ENCODE results near the gene HEG1. TPM values are rescaled to one million over a fixed set of nuclear protein-coding genes. Genes with fewer than 3 reads are reported as not detected.
A peak's percentile ranks its signal among the peaks of the same experiment; 100 is the strongest.

The HEG1 gene
- polyA plus RNA-seq, 3 donors, result 24.2 to 32.1 (median 25.6) TPM

DNA sequence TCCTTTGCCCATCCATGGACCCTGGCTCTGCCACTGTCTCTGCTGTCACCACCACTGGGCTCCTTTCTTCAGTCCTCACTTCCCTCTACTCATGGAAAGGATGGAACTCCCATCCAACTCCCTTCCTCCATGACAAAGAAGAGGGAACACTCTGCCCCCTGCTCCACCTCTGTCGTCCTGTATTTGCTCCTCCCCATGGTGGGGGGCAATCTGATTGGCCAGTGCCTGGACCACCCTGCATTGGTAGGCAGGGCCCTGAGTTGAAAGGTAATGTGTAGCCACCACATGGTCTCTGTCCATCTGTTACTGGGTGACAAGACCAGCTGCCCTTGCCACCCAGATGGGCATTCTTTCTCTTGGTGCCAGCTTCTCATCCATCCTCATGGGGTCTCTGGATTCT lies 20.7 kb upstream of the HEG1 start:
- no peak for DNase-seq (ENCODE audit: extremely low read depth in 1 of 11, low read depth in 9 of 11, low spot score in 4 of 11)

DNA sequence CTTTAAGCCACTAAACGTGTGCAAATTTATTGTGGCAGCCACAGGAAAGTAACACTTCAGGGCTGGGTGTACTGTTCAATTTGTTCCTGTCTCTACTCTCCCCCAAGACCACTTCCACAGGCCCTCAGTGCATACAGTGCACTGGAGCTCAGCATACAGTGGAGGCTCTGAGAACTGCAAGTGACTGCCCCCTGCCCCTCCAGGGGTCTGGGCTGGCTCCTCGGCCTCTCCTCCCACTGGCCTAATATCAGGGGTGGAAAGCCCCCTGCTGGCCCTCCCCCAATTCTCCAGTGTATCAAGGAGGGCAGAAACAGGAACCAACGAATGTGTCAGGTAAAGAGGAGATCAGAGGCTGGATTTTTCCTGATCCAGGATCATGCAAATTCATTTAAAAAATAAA lies 19.9 kb upstream of the HEG1 start:
- DNase-seq (ENCODE audit: extremely low read depth in 1 of 11, low read depth in 9 of 11, low spot score in 4 of 11), result no peak

DNA sequence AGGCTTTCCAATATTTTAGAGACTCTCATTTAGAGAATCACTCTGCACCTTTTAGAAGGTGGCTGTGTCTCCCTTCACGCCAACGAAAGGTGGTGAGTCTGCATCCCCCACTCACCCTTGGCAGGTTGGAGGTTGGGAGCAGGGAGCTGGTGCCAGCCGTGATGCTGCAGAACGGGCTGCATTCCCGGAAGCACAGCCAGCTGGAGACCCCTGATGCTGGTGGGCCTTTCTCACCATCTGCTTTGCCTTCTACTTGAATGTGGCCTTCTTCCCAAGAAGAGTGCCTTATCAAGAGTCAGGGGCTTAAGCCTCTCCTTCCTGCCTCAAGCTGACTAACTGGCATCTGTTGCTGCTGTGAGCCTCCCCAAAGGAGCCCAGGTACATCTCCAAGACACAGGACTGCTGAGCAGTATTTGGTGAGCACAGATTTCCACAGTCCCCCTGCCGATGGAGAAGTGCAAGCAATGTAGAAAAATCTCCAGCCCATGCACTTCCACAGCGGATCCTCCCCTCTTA lies 17.7 kb upstream of the HEG1 start:
- no peak for DNase-seq (ENCODE audit: extremely low read depth in 1 of 11, low read depth in 9 of 11, low spot score in 4 of 11)

DNA sequence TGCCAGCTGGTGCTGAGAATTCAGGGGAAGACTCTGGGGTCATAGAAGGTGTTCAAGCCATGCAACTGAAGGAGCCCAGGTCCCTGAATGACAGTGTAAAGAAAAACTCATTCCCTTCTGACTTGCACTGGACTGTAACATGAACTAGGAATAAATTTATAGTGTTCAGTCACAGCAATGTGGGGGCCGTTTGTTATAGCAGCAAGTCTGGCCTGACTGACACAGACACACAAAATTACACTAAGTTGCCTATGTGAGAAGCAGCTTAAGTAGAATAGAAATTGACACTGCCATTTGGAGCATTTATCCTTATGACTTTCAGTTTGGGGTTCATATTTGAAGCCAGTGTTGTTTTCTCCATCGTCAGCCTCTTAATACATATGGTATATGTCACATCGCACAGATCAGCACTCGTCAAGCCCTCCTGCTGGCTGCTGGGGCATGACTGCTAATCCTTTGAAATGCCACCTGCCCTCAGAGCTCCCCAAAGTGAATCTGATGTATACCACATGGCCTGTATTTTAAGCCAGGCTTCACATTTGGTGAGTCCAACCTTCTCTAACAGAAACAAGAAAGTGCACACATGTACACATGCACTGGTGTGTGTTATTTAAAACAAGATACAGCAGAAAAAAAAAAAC lies 17.1 kb upstream of the HEG1 start:
- DNase-seq (ENCODE audit: extremely low read depth in 1 of 11, low read depth in 9 of 11, low spot score in 4 of 11), result no peak

DNA sequence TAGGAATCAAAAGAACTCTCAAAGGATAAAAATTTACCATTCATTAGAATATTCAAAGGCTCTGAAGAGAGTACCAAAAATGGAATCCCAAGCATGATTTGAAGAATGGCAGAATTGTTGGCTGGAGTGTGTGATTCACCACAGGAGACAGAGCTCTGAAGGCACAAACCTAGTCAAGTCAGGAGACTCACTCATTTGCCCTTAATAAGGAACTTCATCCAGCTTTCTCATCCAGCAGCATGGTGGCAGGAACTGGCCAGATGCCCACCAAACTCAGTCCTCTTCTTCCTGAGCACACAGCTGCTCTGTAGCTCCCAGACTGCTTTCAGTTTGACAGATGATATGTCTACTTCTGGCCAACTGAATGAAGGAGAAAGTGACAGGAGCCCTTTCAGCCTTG lies 16.5 kb upstream of the HEG1 start:
- DNase-seq (ENCODE audit: extremely low read depth in 1 of 11, low read depth in 9 of 11, low spot score in 4 of 11), result no peak

DNA sequence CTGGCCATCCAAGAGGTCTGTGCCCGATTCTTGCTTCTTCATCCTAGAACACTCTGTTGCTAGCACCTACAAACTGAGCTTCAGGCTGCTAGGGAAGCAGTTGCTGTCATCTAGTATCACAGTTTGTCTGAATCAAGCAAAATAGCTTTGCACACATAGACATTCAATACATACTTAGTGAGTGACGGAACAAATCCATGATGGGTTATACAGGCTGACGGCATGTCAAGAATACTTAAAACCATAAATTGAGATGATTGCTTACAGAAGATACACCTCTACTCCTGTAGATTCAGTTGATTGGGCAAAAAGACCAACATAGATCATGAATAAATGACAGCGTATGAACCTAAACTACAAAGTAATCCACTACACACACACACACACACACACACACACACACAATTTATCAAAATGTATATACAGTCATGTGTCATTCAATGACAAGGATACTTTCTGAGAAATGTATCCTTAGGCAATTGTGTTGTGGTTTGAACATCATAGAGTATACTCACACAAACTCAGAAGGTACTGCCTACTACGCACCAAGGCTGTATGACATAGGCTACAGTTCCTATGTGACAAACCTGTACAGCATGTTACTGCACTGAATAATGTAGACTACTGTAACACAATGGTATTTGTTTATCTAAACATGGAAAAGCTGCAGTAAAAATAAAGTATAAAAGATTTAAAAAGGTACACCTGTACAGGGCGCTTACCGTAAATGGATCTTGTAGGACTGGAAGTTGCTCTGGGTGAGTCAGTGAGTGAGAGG lies 14.4 kb upstream of the HEG1 start:
- no peak for DNase-seq (ENCODE audit: extremely low read depth in 1 of 11, low read depth in 9 of 11, low spot score in 4 of 11)

DNA sequence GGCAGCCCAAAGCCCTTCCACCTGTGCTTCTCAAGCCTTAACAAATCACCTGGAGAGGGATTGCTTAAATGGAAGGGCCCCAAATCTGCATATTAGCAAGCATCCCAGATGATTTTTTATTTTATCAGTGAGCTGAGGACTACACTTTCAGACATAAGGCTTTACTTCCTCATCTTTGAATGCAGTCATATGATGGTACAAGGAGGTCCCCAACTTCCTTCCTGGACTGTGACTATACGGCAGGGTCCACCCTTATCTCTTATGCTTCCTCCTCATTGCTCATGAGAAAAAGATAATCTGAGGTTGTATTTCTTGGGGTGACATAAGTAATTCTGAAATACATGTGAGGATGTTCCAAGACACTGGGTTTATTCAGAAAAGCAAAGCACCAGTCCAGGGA lies 13.7 kb upstream of the HEG1 start:
- DNase-seq (ENCODE audit: extremely low read depth in 1 of 11, low read depth in 9 of 11, low spot score in 4 of 11), result no peak

DNA sequence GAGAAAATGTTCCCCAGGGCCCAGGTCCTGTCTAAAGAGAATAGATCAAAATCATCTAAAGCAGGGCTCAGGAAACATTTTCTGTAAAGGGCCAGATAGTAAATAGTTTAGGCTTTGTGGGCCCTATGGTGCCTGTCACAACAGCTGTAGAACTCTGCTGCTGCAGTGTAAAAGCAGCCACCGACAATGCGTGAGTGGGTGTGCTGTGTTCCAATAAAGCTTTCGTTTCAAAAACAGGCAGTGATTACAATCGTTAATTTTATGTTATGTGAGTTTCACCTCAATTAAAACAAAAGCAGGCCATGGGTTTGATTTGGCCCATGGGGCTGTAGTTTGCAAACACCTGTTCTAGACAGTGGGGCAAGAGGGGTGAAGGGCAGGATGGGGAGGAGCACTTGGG lies 12.5 kb upstream of the HEG1 start:
- DNase-seq (ENCODE audit: extremely low read depth in 1 of 11, low read depth in 9 of 11, low spot score in 4 of 11), result no peak

DNA sequence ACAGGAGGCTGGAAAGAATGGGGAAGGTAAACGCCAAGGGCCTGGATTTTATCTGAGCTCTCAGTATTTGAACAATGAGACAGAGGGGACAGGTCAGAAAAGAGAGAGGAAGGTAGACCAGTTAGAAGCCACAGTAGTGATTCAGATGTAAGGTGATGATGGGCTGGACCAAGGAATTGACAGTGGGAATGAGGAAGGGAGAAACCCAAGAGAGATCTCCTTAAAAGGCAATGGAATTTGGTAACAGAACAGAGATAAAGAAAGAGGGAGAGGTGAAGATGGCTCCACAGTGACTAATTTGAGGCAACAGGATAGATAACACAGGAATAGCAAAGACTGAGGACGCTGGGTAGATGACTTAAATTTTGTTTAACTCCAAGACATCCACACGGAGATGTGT lies 11.4 kb upstream of the HEG1 start:
- DNase-seq (ENCODE audit: extremely low read depth in 1 of 11, low read depth in 9 of 11, low spot score in 4 of 11), result no peak

DNA sequence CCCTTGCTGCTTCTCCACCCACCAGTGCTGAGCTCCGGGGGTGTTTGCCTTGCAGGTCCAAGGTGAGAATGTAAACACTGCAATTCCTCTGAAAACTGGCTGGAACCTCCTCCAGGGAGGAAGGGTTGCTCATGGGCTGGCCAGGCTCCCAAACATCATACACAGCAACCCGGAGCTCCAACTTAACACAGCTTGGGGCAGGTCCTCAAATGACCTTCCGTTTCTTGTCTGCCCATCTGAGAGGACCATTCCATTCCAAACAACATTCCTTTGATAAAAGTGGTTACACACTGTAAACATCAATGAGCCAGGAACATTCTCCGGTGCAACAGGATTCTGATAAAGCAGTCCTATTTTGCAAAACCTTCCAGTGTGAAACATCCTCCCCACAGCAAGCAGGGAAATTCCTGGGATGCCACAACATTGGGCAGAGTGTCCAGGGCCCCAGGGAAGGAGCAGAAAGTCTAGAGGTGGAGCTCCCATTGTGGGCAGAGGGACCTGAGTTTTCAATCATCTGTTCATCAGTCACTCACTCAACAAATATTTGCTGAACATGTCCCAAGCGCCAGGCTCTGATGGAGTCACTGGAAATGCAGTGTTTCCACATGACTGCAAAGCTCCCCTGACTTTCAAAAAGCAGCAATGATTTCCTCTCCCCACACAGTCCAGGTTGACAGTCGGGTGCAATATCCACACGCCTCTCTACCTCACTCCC lies 7.3 kb upstream of the HEG1 start:
- no peak for DNase-seq (ENCODE audit: extremely low read depth in 1 of 11, low read depth in 9 of 11, low spot score in 4 of 11)

DNA sequence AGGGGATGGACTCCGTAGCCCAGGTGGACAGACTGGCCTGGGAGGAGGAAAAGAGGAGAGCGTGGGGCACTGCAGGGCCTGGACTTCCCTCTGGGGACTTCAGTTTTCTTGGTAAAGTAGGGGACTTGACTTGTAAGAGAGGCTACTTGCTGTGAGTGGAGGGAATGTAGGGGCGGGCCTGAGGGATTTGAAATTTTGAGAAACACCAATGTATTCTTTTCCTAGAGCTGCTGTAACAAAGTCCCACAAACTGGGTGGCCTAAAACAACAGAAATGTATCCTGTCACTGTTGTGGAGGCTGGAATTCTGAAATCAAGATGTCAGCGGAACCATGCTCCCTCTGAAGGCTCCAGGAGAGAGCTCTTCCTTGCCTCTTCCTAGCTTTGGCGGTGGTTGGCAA lies 5.8 kb upstream of the HEG1 start:
- DNase-seq (ENCODE audit: extremely low read depth in 1 of 11, low read depth in 9 of 11, low spot score in 4 of 11), result no peak

DNA sequence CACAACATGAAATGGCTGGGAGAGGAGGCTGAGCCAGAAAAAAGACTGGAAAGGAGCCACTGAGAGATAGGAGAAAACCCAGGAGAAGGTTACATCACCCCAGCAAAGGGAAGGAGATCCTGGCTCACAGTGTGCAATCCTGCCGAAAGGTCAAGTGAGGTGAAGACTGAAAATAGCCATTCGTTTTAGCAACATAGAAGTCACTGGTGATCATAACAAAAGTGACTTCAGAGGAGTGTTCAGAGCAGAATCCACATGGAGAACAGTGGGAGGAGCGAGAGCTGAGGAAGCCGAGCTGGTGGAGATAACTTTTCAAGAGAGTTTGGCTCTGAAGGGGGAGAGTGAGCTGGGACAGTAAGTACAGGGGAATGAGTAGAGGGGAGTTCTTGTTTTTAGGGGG lies 5.4 kb upstream of the HEG1 start:
- DNase-seq (ENCODE audit: extremely low read depth in 1 of 11, low read depth in 9 of 11, low spot score in 4 of 11), result no peak

DNA sequence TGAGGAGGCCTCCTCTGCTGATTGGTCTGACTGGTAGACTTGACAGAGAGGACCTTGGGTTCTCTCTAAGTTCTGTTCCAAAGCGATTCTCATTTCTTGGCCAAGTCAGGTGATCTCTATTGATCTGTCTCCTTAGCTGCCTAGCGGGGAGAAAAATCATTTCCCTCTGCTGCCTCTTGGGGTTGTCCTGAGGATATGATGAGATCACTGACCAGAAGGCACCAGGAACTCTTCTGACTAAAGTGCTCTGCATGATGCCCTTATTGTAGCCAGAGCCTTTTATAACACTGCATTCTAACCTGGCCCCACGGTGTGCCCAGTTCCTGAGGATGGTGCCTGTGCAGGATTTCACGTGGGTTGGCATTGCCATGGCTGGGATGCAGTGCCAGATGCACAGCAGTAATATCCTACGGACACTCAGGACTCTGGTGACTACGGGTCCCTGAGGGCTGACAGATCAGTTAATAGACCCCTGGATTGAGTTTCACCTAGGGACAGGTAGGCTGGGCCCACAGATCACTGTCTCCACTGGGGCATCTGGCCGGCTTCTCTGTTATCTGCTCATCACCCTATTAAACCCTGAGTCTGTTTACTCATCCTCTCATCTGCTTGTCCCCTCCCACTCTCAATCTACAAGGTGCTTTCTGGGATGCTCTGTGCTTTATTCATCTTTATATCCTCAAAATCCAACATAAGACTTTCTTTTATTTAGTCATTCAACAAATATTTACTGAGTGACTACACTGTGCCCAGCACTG lies 3.9 kb upstream of the HEG1 start:
- no peak for DNase-seq (ENCODE audit: extremely low read depth in 1 of 11, low read depth in 9 of 11, low spot score in 4 of 11)

DNA sequence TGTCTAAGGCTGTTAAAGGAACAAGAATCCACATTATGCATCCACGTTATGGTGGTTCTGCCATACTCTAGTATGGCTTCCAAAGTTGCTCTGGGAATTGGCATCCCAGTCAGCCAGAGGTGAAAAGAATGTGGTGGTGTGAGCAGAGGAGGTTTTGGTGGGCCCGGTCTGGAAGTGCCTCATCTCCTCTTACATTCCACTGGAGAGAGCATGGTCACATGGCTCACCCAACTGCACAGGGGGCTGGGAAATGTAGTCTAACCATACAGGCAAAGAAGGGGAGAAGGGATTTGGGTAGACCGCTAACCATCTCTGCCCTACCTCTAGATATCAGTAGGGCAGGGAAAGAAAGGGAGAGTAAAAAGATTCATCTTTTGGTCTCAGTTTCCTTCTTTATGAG lies 3.2 kb upstream of the HEG1 start:
- DNase-seq (ENCODE audit: extremely low read depth in 1 of 11, low read depth in 9 of 11, low spot score in 4 of 11), result no peak

DNA sequence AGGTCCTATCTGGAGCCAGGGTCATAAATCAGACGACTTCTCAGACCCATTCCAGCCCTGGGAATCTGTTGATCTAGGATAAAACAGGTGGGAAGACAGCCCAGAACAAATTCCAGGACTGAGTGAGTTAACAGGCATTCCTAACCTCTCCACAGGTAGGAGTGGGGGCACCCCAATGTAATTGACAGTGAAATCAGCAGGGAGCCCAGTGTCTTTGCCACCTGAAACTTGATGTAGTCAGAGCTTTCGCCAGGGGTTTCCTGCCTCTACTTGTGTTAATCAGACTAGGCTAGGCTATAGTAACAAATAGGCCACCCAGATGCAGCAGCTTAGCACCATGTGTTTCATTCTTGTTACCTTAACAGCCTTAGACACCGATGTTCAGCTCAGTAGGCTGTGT lies 2.7 kb upstream of the HEG1 start:
- no peak for DNase-seq (ENCODE audit: extremely low read depth in 1 of 11, low read depth in 9 of 11, low spot score in 4 of 11)

DNA sequence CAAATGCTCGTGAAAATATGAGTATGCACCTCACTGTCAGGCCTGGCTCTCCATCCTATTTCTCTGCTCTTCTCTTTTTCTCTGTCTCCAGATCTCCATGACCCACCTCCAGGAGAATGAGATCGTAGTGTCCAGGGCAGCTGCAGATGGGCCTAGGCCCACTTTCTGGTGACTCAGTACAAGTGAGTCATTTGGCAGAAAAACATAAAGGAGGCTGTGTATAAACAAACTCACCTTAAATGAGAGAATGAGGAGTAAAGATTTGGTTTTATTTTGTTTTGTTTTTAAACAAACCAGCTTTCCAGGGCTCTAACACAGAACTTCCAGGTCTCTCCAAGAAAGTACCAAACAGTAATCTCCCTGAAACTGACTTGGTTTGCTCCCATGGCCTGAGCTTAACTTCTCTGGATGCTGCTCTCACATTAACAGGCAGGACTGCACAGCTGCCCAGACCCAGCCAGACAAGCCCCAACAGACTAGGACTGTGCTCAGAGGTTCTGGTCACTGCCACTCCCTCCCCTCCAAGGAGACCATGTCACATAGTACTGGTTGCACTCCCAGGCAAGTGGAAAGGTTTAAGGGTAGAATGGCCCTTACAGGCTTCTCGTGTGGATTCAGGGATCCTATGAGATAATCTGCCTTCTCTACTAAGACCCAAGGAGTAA lies 1.5 kb upstream of the HEG1 start:
- no peak for DNase-seq (ENCODE audit: extremely low read depth in 1 of 11, low read depth in 9 of 11, low spot score in 4 of 11)

DNA sequence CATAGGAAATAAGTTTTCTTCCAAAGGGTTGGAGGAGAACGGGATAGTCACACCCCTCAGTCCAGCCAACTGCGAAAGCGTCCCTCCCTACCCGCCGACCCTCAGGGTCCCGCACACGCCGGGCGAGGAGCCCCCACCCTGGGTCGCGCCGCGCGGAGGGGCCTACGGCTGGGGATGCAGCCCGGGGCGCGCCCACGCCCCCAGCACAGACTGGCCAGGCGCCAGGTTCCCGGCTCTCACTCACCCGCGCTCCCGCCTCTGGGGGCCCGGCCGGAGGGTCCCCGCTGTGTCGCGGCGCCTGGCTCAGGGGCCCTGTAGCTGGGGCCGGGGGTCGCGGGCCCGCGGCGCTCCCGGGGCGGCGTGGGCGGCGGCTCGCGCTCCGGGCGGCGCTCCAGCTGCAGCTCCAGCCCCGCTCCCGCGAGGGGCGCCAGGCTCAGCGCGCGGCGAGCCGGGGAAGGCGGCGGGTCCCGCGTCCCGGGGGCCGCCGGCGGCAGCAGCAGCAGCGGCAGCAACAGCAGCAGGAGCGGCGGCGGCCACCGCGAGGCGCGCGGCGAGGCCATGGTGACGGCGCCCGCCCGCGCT lies 375 bp downstream of the HEG1 start:
- peak in 1 of 11 donors; percentile 20 for DNase-seq (ENCODE audit: extremely low read depth in 1 of 11, low read depth in 9 of 11, low spot score in 4 of 11)

DNA sequence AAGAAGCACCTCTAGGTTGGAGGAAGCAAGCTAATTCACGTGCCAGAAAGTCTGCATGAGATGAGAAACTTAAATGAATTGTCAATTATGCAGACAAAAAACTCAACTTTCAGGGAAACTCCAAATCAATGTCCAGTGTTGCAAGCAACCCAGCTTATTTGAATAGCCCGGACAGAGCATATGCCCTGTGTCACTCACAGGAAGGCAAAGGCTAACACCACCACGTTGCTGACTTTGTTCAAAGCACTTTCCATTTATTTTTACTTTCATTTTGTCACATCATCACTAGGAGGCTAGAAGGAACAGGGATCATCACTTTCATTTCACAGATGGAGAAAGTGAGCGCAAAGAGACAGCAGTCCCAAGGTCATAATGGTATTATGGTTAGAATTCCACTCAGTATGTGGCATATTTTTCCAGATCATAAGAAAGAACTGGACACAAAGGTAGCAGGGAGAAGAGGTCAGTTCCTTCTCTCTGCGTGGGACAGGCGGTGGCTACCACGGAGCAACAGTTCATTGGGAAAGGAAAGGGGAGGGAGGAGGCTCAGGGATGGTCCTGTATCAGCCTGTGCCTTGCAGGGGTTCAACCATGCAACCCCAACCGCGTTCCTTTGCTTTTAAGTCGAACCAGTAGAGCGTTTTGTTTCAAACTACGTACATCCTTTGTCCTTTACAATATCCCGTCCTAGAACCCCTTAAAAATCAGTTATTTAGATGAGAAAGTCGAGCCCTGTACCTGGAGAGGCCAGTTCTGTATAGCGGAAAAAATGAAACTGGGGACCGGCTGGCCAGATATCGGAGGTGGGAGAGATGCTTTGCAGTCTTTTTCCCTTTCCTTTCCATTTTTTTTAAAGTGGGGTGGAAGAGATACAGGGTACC lies 1.1 kb downstream of the HEG1 start:
- DNase-seq (ENCODE audit: extremely low read depth in 1 of 11, low read depth in 9 of 11, low spot score in 4 of 11), result peak in 1 of 11 donors; percentile 31

Data from renal cortex interstitium (tissue), 11 donors.